Epithelial cell of esophagus (primary cell): ENCODE data around the gene ORMDL2.
A peak's percentile ranks its signal among the peaks of the same experiment; 100 is the strongest.

Source experiments
- DNase-seq: peaks from one replicate; pipeline ENCODE4 v3.0.0; 2010; ENCODE audit warnings: low read depth
- H3K4me3 ChIP-seq: 2 replicates; pipeline ENCODE4 v1.5.1; 2011; ENCODE audit warnings: mild to moderate bottlenecking, low read length, control low read depth
- CTCF ChIP-seq: IDR thresholded peaks from 2 replicates; pipeline ENCODE4 v1.5.1; 2011; ENCODE audit warnings: low read depth, mild to moderate bottlenecking, low read length, control low read depth, inconsistent platforms; ENCODE audit not compliant: insufficient read depth; ENCODE audit errors: missing control alignments

Gene ORMDL2

GRCh38 chr12:55789893-55790292 lies 27.9 kb upstream of the ORMDL2 start:
- no peak for TF ChIP-seq CTCF
- DNase-seq: no peak
- H3K4me3 ChIP-seq: no peak overlapping the region

GRCh38 chr12:55795950-55796349 lies 21.9 kb upstream of the ORMDL2 start:
- H3K4me3 ChIP-seq: no peak overlapping the region
- no peak for TF ChIP-seq CTCF
- DNase-seq: no peak

- peak; percentile 56 for TF ChIP-seq CTCF
- no peak overlapping the region for H3K4me3 ChIP-seq
- DNase-seq: peak; percentile 50
Observed at GRCh38 chr12:55797068-55797467, 20.8 kb upstream of the ORMDL2 start.

GRCh38 chr12:55797550-55797949 lies 20.3 kb upstream of the ORMDL2 start:
- DNase-seq: no peak
- no peak overlapping the region for H3K4me3 ChIP-seq
- no peak for TF ChIP-seq CTCF

- no peak overlapping the region for H3K4me3 ChIP-seq
- no peak for DNase-seq
- no peak for TF ChIP-seq CTCF
Observed at GRCh38 chr12:55806982-55807381, 10.9 kb upstream of the ORMDL2 start.

- DNase-seq: no peak
- no peak for TF ChIP-seq CTCF
- H3K4me3 ChIP-seq: no peak overlapping the region
Observed at GRCh38 chr12:55809274-55809673, 8.6 kb upstream of the ORMDL2 start.

- no peak overlapping the region for H3K4me3 ChIP-seq
Observed at GRCh38 chr12:55812088-55812487, 5.8 kb upstream of the ORMDL2 start.

More at GRCh38 chr12:55812088-55812487, 5.8 kb upstream of the ORMDL2 start:
- no peak for DNase-seq
- TF ChIP-seq CTCF: no peak
